Activated CD4-positive, alpha-beta T cell treated with anti-CD3 and anti-CD28 coated beads, Interleukin-2, amount 50 U/mL, for 1 hour (primary cell): ENCODE data around the gene NRP1.

Source experiments
- DNase-seq: peaks from one replicate; pipeline ENCODE4 v3.0.0-alpha.2; 2020

The NRP1 gene

GRCh38 chr10:33201971-33202370, 132.5 kb downstream of the NRP1 start:
- DNase-seq = no peak

GRCh38 chr10:33201056-33201780, 133.2 kb downstream of the NRP1 start:
- DNase-seq = no peak

- no peak for DNase-seq
Observed at GRCh38 chr10:33199731-33200232, 134.7 kb downstream of the NRP1 start.

- no peak for DNase-seq
Observed at GRCh38 chr10:33198610-33199009, 135.9 kb downstream of the NRP1 start.

GRCh38 chr10:33196710-33197491, 137.6 kb downstream of the NRP1 start:
- no peak for DNase-seq

GRCh38 chr10:33196377-33196706, 138.1 kb downstream of the NRP1 start:
- DNase-seq = no peak

GRCh38 chr10:33195608-33196376, 138.7 kb downstream of the NRP1 start:
- no peak for DNase-seq

- DNase-seq = no peak
Observed at GRCh38 chr10:33193701-33194521, 140.6 kb downstream of the NRP1 start.

- peak; percentile 72 for DNase-seq
Observed at GRCh38 chr10:33193057-33193700, 141.3 kb downstream of the NRP1 start.

GRCh38 chr10:33192190-33192589, 142.3 kb downstream of the NRP1 start:
- DNase-seq = no peak

- no peak for DNase-seq
Observed at GRCh38 chr10:33190406-33190805, 144.1 kb downstream of the NRP1 start.

GRCh38 chr10:33189808-33190207, 144.7 kb downstream of the NRP1 start:
- DNase-seq = no peak

- no peak for DNase-seq
Observed at GRCh38 chr10:33189363-33189762, 145.1 kb downstream of the NRP1 start.

GRCh38 chr10:33187427-33187999, 147.0 kb downstream of the NRP1 start:
- DNase-seq = no peak

- DNase-seq = no peak
Observed at GRCh38 chr10:33186150-33186549, 148.3 kb downstream of the NRP1 start.

GRCh38 chr10:33183655-33184054, 150.8 kb downstream of the NRP1 start:
- no peak for DNase-seq

GRCh38 chr10:33180921-33181320, 153.5 kb downstream of the NRP1 start:
- no peak for DNase-seq

- no peak for DNase-seq
Observed at GRCh38 chr10:33180390-33180789, 154.1 kb downstream of the NRP1 start.

- DNase-seq = no peak
Observed at GRCh38 chr10:33179067-33179466, 155.4 kb downstream of the NRP1 start.

- no peak for DNase-seq
Observed at GRCh38 chr10:33178026-33178755, 156.3 kb downstream of the NRP1 start.

- no peak for DNase-seq
Observed at GRCh38 chr10:33176688-33177087, 157.8 kb downstream of the NRP1 start.
